22Rv1 (cell line): ENCODE measurements around the gene SEMA6D.
A peak's percentile ranks its signal among the peaks of the same experiment; 100 is the strongest.

Experiments
- H3K27ac ChIP-seq: fragments of 450-650 bp; 2 replicates; pipeline ENCODE4 v1.5.1; 2017
- ZFX ChIP-seq: fragments of 450-650 bp; IDR thresholded peaks from 2 replicates; pipeline ENCODE4 v1.6.1; 2017; ENCODE audit warnings: antibody characterized with exemption, borderline replicate concordance
- TF ChIP-seq, protein P1 (sequence below): fragments of 450-650 bp; IDR thresholded peaks from 2 replicates; pipeline ENCODE4 v1.5.1; 2017; ENCODE audit warnings: mild to moderate bottlenecking

The SEMA6D gene, protein sequence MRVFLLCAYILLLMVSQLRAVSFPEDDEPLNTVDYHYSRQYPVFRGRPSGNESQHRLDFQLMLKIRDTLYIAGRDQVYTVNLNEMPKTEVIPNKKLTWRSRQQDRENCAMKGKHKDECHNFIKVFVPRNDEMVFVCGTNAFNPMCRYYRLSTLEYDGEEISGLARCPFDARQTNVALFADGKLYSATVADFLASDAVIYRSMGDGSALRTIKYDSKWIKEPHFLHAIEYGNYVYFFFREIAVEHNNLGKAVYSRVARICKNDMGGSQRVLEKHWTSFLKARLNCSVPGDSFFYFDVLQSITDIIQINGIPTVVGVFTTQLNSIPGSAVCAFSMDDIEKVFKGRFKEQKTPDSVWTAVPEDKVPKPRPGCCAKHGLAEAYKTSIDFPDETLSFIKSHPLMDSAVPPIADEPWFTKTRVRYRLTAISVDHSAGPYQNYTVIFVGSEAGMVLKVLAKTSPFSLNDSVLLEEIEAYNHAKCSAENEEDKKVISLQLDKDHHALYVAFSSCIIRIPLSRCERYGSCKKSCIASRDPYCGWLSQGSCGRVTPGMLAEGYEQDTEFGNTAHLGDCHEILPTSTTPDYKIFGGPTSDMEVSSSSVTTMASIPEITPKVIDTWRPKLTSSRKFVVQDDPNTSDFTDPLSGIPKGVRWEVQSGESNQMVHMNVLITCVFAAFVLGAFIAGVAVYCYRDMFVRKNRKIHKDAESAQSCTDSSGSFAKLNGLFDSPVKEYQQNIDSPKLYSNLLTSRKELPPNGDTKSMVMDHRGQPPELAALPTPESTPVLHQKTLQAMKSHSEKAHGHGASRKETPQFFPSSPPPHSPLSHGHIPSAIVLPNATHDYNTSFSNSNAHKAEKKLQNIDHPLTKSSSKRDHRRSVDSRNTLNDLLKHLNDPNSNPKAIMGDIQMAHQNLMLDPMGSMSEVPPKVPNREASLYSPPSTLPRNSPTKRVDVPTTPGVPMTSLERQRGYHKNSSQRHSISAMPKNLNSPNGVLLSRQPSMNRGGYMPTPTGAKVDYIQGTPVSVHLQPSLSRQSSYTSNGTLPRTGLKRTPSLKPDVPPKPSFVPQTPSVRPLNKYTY

DNA sequence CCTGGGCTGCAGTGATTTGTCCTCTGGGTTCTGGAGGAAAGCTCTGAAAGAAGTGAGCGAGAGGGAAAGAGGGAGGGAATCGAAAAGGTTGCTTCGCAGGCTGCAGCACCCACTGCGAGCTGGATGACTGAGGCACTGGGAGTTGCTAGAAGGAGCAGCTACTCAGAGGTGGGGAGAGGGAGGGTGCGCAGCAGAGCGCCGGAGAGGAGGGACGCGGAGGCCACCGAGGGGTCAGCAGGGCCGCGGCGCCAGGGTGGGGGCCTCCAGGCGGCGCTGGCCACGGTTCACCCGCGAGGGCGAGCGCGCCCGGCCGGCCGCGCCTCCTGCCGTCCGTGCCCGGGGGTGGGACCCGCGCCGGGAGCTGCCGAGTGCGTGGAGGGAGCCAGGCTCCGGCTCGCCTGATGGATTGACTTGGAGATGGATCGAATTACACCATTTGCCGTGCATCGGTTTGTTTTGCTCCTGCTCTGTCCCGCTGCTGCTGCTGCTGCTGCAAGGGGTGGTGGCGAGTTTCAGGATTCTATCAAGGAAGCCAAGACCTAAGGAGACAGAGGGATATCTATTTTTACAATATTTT, at the start of gene SEMA6D:
Gene SEMA6D, plus strand, starts transcription at position 470 of the 577 bp plus-strand sequence. CDS start 42,294 bp downstream, outside the sequence.
- TF ChIP-seq, protein P1, sequence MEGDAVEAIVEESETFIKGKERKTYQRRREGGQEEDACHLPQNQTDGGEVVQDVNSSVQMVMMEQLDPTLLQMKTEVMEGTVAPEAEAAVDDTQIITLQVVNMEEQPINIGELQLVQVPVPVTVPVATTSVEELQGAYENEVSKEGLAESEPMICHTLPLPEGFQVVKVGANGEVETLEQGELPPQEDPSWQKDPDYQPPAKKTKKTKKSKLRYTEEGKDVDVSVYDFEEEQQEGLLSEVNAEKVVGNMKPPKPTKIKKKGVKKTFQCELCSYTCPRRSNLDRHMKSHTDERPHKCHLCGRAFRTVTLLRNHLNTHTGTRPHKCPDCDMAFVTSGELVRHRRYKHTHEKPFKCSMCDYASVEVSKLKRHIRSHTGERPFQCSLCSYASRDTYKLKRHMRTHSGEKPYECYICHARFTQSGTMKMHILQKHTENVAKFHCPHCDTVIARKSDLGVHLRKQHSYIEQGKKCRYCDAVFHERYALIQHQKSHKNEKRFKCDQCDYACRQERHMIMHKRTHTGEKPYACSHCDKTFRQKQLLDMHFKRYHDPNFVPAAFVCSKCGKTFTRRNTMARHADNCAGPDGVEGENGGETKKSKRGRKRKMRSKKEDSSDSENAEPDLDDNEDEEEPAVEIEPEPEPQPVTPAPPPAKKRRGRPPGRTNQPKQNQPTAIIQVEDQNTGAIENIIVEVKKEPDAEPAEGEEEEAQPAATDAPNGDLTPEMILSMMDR: peak; percentile 73
- no peak for TF ChIP-seq ZFX
- H3K27ac ChIP-seq: peak within 1 kb of the TSS; percentile 52

DNA sequence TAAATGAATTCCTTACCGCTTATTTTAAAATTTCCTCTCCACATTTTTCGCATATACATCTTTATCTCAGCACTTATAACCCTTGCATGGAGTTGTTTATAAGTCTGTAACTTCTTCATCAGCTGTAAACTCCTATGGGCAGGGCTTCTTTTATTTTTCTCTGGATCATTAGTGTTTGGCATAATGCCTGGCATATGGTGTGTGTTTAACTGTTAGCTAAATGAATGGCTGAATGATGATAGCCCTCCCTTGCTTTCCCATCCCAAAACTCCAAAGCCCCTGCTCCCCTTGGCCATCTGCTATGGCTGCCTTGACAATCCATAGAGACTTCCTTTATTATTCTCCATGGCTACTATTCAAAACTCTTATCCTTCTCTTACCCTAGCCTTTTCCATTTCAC, 48.1 kb upstream of the SEMA6D start:
- no peak overlapping the region for H3K27ac ChIP-seq
- TF ChIP-seq, protein P1: no peak
- TF ChIP-seq ZFX: no peak

DNA sequence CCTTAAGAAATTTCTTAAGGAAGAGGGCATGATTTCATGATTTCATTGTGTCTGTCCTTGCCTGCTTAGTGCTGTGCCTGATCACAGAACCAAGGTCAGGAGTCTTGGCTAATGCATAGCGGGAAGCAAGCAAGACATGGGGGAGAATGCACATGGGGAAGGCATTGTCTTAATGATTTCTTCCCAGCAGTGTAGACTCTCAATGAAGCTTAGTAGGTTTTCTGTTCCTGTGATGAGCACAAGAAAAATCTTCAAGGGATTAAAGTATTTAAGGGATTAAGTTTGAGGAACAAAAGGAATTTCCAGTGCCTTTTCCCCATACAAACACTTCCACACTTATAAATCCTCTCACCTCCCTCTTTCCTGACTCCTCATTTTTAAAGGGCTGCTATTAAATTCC, 46.9 kb upstream of the SEMA6D start:
- no peak overlapping the region for H3K27ac ChIP-seq
- TF ChIP-seq ZFX: no peak
- TF ChIP-seq, protein P1: no peak

DNA sequence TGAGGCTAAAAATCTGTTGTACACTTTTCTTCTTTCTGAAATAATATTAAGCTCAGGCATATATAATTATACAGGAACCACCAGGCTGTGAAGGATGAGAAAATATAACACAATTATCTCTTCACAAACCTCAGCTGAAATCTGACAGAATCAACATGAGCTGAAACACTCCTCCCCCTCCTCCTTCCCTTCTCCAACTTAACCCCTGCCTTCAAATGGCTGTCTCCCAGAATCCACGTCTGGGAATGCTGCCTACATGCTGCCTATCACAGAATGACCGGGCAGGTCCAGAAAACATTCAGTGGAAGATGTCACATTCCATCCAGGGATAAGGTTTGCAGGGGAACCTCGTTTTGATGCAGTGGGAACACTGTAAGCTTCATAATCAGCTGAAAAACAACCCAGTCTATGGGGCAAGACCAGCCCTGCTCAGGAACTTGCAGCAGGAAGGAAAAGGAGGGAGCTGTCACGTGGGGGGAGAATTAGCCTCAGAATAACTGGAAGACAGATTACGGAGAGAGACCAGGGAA, 44.0 kb upstream of the SEMA6D start:
- TF ChIP-seq, protein P1: no peak
- TF ChIP-seq ZFX: no peak
- H3K27ac ChIP-seq: no peak overlapping the region

DNA sequence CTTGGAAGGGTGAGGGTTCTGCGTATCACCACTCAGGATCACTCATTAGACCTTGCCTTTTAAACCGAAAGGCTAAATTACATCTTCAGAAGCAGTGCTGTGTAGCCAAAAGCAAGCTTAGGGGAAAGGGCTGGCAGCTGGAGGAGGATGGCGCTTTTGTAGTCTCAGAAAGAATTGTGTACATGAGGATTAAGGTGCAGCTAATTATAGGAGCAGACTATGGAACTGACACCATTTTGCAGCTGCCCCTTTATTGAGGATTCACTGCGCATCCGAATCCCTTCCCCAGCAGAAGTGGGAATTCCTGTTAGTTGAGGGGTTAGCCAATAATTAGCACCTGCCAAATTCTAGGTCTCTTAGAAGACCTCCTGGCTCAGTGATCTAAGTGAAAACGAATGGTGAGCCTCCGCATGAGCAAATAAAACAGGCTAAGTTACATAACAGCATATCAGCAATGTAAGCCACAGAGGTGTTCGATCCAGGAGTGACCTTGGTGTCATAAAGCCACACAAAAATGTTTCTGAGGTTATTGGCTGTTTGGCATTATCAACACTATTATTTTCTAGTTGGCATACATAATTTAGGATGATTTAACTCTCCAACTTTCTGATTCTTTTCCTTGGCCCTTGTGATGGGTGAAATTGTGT, 42.6 kb upstream of the SEMA6D start:
- no peak overlapping the region for H3K27ac ChIP-seq
- TF ChIP-seq, protein P1: no peak
- TF ChIP-seq ZFX: no peak

DNA sequence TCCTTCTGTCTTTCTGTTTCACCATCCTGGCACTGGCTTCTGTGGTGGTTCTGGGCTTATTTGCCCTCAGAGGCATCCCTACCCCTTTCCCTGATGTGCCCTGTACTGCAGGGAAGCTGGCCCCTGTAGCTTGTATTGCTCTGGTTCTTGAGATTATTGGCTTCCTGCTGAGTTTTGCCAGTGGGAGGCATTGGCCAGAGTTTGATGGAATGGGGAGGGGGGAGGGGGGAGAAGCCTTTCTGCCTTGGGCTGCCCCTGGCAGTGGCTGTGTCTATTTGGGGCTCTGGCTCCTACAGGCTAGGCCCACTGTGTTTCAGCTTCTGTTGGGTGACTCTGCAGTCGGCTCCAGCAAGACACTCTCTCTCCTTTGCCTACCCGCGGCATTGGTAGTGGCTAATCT, 41.6 kb upstream of the SEMA6D start:
- no peak overlapping the region for H3K27ac ChIP-seq
- no peak for TF ChIP-seq ZFX
- TF ChIP-seq, protein P1: no peak
